AG09309 (cell line): ENCODE data around the gene TCF15.

Experiments
- DNase-seq: peaks from one replicate; pipeline ENCODE4 v3.0.0-alpha.2; 2010; ENCODE audit warnings: low read depth
- H3K4me3 ChIP-seq: 2 replicates; pipeline ENCODE4 v1.5.1; 2011; ENCODE audit warnings: mild to moderate bottlenecking, low read depth, low read length, moderate library complexity; ENCODE audit not compliant: control insufficient read depth
- CTCF ChIP-seq: IDR thresholded peaks from 2 replicates; pipeline ENCODE4 v1.5.1; 2011; ENCODE audit warnings: mild to moderate bottlenecking, low read depth, low read length, inconsistent platforms; ENCODE audit not compliant: insufficient read depth, control insufficient read depth; ENCODE audit errors: missing control alignments

TCF15 gene

DNA sequence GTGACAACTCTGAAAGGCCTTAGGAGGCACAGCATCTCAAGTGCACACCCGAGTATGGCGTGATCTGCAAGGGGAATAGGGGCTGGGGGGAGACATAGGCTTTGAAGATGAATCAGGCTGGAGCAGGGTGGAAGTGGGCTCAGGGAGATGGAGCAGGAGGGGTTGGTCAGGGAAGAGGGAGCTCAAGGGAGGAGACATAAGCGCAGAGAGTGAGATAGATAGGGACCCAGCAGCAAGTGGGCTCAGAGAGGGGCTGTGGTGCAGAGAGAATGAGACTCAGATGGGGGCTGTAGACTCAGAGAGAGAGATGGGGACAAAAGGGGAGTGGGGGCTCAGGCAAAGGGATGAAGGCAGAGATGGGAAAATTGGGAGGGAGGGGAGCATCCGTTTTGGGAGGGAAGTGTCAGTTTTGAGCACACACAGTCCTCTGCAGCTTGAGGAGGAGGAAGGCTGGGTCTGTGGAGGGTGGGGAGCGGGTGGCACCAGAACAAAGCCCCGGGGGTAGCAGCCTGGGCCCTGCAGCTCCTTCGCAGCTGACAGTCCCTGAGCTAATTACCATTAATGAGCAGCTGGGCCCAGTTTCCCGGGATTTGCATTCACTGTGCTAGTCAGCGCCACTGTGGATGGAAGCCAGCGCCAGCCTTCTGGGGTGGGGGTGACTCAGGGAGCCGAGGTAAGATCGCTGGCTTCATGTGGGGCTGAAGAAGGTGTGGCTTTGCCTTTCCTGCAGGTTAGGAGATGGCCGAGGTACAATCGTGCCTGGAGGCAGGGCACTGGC, 24.2 kb upstream of the TCF15 start:
- no peak for TF ChIP-seq CTCF
- no peak overlapping the region for H3K4me3 ChIP-seq
- no peak for DNase-seq

- TF ChIP-seq CTCF: no peak
- no peak for DNase-seq
- no peak overlapping the region for H3K4me3 ChIP-seq
Measured at GRCh38 chr20:631101-631500, 21.0 kb upstream of the TCF15 start.

DNA sequence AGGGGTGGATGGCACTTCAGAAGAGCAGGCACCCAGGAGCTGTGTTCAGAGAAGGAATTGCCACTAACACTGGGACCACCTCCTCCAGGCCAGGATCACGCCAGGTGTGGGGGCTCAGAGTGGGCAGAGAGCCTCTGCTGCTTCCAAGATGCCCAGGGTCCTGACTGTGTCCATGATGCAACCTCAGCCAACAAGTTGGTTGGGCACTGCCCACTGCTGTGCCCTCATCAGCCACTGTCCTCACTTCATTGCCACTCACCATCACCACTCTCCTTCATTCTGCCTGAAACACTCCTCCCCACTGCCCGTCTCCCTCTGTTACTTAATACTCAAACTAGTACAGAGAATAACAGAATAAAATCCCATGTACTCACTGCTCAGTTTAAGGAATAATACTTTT, 16.5 kb upstream of the TCF15 start:
- H3K4me3 ChIP-seq: no peak overlapping the region
- no peak for TF ChIP-seq CTCF
- DNase-seq: no peak

DNA sequence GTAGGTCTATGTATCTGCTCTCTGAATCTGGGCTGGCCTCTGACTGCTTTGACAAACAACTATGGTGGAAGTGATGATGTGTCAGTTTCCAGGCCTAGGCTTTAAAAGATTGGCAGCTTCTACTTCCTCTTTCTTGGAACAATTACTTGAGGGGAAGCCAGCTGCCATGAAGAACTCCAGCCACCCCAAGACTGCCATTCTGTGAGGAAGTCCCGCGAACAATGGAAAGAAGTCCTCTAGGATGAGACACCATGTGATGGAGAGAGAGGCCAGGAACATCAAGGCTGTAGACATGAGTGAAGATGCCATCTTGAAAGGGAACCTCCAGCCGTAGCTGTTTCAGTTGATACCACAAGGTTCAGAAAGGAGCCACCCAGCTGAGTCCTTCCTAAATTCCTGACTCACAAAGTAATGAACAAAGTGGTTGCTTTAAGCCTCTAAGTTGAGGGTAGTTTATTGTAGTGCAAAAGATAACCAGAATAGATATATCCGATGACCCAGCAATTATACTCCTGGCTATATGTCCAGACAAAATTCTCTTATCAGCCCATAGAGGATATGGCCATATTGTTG, 15.3 kb upstream of the TCF15 start:
- no peak for DNase-seq
- TF ChIP-seq CTCF: no peak

GRCh38 chr20:623704-624103, 13.6 kb upstream of the TCF15 start:
- H3K4me3 ChIP-seq: no peak overlapping the region
- DNase-seq: no peak
- TF ChIP-seq CTCF: no peak

More for the DNA sequence above, 15.3 kb upstream of the TCF15 start:
- H3K4me3 ChIP-seq: no peak overlapping the region

- TF ChIP-seq CTCF: no peak
- H3K4me3 ChIP-seq: no peak overlapping the region
- DNase-seq: no peak
Measured at GRCh38 chr20:623021-623420, 12.9 kb upstream of the TCF15 start.
